ENCODE measurements around the gene TMOD2. TPM values are rescaled to one million over a fixed set of nuclear protein-coding genes. Genes with fewer than 3 reads are reported as not detected.

The TMOD2 gene
- total and polyA plus RNA-seq, 2 of the 8 experiments (the other 6 are each of a cell fraction or from before 2014, with no cell fraction given): 0.80 to 6.5 TPM

DNA sequence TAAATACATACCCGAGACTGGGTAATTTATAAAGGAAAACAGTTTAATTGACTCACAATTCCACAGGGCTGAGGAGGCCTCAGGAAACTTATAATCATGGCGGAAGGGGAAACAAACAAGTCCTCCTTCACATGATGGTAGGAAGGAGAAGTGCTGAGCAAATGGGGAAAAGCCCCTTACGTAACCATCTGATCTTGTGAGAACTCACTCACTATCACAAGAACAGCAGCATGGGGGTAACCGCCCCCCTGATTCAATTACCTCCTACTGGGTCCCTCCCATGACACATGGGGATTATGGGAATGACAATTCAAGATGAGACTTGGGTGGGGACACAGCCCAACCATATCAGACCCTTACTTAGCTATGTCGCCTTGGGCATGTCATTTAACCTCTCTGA lies 42.4 kb upstream of the TMOD2 start:
- no peak overlapping the region for H2BK120ac ChIP-seq (replicated peaks; ENCODE audit: low read depth, low read length)
- CTCF ChIA-PET (ENCODE audit: partially characterized antibody): interaction anchor here (1.1 to 2.2 kb wide), 2 partner anchors 9 to 68 kb away, joined by 4 to 6 read pairs; no protein-coding TSS in a partner anchor
- peaks cover 0 to 7% (median 0%) of the 10 kb centered on the region in 4 experiments; a peak in 3 of 8 replicates for H3K36me3 ChIP-seq (ENCODE audit: control insufficient read depth in 2 of 4, insufficient read depth in 4 of 4, low read length in 3 of 4)
- no peaks in the 10 kb centered on the region for H3K79me1 ChIP-seq (ENCODE audit: low read depth, low read length)
- H2BK20ac ChIP-seq (ENCODE audit: low read length): no peak overlapping the region
- 81% methylated on average over 5 of the region's 5 CpGs; no CpG with 5 or more reads in 1 of the 2 experiments for WGBS, 2 experiments (ENCODE audit: extremely low coverage in 1 of 2, insufficient coverage in 1 of 2, insufficient read length in 1 of 2, insufficient replicate concordance in 2 of 2, low coverage in 1 of 2, low lambda C conversion rate in 2 of 2, missing lambda C conversion rate in 1 of 2)
- no peak overlapping the region for H2AK5ac ChIP-seq (ENCODE audit: low read depth, low read length)
- no peak overlapping the region for H3K4me2 ChIP-seq (ENCODE audit: insufficient read depth in 1 of 2, low read depth in 2 of 2, low read length in 2 of 2)
- no peak overlapping the region for H3K56ac ChIP-seq (replicated peaks; ENCODE audit: insufficient read length, low read depth, low read length)
- H4K20me1 ChIP-seq (replicated peaks in 1 of 2; ENCODE audit: control insufficient read depth in 1 of 2, insufficient read depth in 2 of 2, low read length in 2 of 2): peaks cover 0 to 2% of the 10 kb centered on the region in 2 experiments
- no peak for FAIRE-seq
- POLR2A ChIA-PET (ENCODE audit: partially characterized antibody): no interaction called here
- no peak overlapping the region for H2BK12ac ChIP-seq (ENCODE audit: low read depth, low read length)
- H3K79me2 ChIP-seq (ENCODE audit: control insufficient read depth in 1 of 2, insufficient read depth in 2 of 2, low read length in 2 of 2): no peaks in the 10 kb centered on the region
- H3K9me3 ChIP-seq (ENCODE audit: insufficient read depth in 2 of 2, low read depth in 1 of 2, low read length in 1 of 2): no peaks in the 10 kb centered on the region
- H3K4me1 ChIP-seq (replicated peaks in 1 of 4; ENCODE audit: control insufficient read depth in 3 of 4, insufficient read depth in 4 of 4, low read length in 3 of 4): no peaks in the 10 kb centered on the region
- H3K4me3 ChIP-seq (ENCODE audit: extremely low read depth in 1 of 4, insufficient read depth in 2 of 4, low read depth in 3 of 4, low read length in 4 of 4): no peak overlapping the region
- no peak overlapping the region for H4K8ac ChIP-seq (ENCODE audit: extremely low read depth, insufficient read depth, low read length)
- no peak overlapping the region for H2AFZ ChIP-seq (ENCODE audit: low read length)
- no peaks in the 10 kb centered on the region for H3K23me2 ChIP-seq (ENCODE audit: low read depth, low read length)
- H3K18ac ChIP-seq (ENCODE audit: extremely low read depth, low read length): no peak overlapping the region
- no peak overlapping the region for H2BK5ac ChIP-seq (ENCODE audit: low read depth, low read length)
- no peak overlapping the region for H2BK15ac ChIP-seq (ENCODE audit: low read length)
- H3K14ac ChIP-seq (ENCODE audit: insufficient read length): no peak overlapping the region
- H4K91ac ChIP-seq (replicated peaks; ENCODE audit: insufficient read length, low read length): no peak overlapping the region
- no peak overlapping the region for H3K9ac ChIP-seq (replicated peaks in 1 of 4; ENCODE audit: extremely low read depth in 1 of 4, low read depth in 3 of 4, low read length in 3 of 4)
- no peak overlapping the region for H3K27ac ChIP-seq (ENCODE audit: low read depth, low read length)
- H4K5ac ChIP-seq (ENCODE audit: insufficient read length, low read depth, low read length): no peak overlapping the region
- no peak overlapping the region for H3K4ac ChIP-seq (replicated peaks; ENCODE audit: insufficient read length, low read depth, low read length)
- DNase-seq (ENCODE audit: low read depth in 1 of 2, low spot score in 2 of 2): no peak
- H3K23ac ChIP-seq (ENCODE audit: insufficient read length): no peak overlapping the region
- no peaks in the 10 kb centered on the region for H3K27me3 ChIP-seq (replicated peaks in 1 of 4; ENCODE audit: control insufficient read depth in 3 of 4, extremely low read depth in 1 of 4, insufficient read depth in 3 of 4, low read length in 3 of 4)

All from H1 (cell line).